Ureter (tissue), 1 donor: ENCODE measurements around the gene NUDT4B. TPM values are rescaled to one million over a fixed set of nuclear protein-coding genes. Genes with fewer than 3 reads are reported as not detected.
"Not testable (repeated sequence)": the region's sequence is repeated elsewhere in the genome, so short reads cannot be mapped to it uniquely, and the experiment has no call there.

Experiments used
- DNase-seq: peaks from one replicate; pipeline ENCODE4 v3.0.0-alpha.2; 2020; ENCODE audit warnings: low spot score
- total RNA-seq: library from RNA; stranded (reverse); gene quantifications from one replicate; pipeline ENCODE4 v1.2.4, GENCODE V29; 2023
- donor health status: DM: yes; HTN: yes; CAD: no.

Gene NUDT4B
- not detected for total RNA-seq

DNA sequence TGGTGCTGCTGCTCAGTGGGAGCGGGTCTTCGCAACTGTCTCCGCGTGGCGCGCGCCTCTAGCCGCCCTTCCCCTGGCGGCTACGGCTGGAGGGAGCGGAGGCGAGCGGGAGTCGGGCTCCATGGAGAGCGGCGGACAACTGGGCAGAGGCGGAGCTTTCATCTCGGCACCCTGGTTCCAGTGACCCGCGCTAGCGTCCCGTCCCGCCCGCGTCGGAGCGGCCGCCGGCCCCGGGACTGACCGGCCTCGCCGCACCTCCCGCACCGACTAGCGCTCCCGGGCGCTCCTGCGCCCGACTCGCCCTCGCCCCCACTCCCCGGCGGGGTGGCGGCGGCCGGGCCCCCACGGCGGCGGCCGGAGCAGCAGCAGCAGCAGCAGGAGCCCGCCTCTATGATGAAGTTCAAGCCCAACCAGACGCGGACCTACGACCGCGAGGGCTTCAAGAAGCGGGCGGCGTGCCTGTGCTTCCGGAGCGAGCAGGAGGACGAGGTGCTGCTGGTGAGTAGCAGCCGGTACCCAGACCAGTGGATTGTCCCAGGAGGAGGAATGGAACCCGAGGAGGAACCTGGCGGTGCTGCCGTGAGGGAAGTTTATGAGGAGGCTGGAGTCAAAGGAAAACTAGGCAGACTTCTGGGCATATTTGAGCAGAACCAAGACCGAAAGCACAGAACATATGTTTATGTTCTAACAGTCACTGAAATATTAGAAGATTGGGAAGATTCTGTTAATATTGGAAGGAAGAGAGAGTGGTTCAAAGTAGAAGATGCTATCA is at the start of gene NUDT4B:
NUDT4B (plus strand) TSS at position 212 of the 772 bp plus-strand sequence; CDS start at position 391, 179 bp downstream.
- DNase-seq: not testable (repeated sequence)

DNA sequence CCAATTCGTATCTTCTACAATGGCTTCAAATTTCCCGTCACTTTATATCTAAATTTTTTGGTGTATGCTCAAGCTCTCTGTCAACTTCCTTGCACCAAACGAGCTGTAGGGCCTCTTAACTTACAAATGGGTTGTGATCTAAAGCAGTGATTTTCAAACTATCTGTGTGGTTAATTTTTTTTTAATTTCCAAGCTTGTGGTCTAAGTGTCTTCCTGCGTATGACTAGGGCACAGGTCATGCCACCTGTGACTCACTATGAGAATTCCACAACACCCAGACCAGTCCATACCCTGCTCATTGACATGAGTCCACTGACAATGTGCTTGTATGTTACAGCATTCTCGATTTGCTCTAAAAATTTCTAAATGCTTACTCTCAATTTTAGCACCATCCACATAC is 49.2 kb upstream of the NUDT4B start:
- not testable (repeated sequence) for DNase-seq

GRCh38 chr1:148702242-148702641 is 46.3 kb upstream of the NUDT4B start:
- DNase-seq: not testable (repeated sequence)

GRCh38 chr1:148703973-148704591 is 44.5 kb upstream of the NUDT4B start:
- not testable (repeated sequence) for DNase-seq

GRCh38 chr1:148705316-148705948 is 43.1 kb upstream of the NUDT4B start:
- not testable (repeated sequence) for DNase-seq

GRCh38 chr1:148708779-148709333 is 39.7 kb upstream of the NUDT4B start:
- not testable (repeated sequence) for DNase-seq

DNA sequence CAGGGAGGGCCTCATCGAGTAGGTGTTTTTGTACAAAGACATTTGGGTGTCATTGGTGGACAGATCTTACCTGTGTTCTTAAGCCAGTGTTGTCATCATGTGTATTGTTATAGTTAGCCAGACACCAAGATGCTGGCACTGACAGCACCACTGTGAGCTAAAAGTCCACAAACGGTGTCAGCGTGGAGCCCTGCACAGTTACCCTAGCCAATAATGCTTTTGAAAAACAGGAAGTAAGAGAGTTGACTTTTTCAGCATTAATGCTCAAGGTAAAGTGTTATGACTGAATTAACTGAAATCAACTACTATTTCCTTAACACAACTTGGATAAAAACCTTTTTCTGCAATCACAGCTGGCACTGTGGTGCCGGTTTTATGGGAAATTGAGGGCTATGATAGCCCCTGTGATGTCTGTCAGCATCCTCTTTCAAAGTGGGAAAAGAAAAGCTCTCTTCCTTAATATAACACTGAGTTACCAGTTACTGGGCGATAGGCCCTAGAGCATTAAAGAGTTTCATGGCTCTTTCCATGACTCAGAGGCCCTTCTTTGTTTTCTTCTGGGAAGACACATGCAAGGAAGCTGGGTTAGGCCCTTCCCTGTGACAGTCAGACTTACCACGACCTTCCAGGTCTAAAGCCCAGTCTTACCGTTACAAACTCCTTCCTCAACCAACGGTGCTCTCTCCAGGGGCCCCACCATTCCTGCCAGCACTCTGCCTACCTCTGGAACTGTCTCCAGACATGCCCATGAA is 37.6 kb upstream of the NUDT4B start:
- not testable (repeated sequence) for DNase-seq

GRCh38 chr1:148712353-148712752 is 36.2 kb upstream of the NUDT4B start:
- not testable (repeated sequence) for DNase-seq

GRCh38 chr1:148715518-148715917 is 33.1 kb upstream of the NUDT4B start:
- DNase-seq: not testable (repeated sequence)

- DNase-seq: not testable (repeated sequence)
Observed at GRCh38 chr1:148716966-148717520, 31.5 kb upstream of the NUDT4B start.

DNA sequence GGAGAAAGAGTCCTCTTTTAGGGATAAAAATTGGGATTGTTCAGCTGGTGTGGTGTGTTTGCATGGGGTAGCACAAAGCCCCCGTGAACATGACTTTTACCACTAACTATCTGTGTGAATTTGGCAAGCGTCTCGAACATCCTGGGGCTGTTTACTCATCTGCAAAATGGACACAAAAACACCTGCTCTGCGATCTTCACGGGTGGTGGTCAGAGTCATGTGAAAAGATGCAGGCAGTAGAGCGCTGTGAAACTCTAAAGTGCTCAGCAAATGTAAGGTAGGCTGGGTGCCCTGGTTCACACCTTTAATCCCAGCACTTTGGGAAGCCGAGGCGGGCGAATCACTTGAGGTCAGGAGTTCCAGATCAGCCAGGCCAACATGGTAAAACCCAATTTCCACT is 27.7 kb upstream of the NUDT4B start:
- not testable (repeated sequence) for DNase-seq

GRCh38 chr1:148722758-148723157 is 25.8 kb upstream of the NUDT4B start:
- DNase-seq: not testable (repeated sequence)

GRCh38 chr1:148723515-148723914 is 25.1 kb upstream of the NUDT4B start:
- DNase-seq: not testable (repeated sequence)

DNA sequence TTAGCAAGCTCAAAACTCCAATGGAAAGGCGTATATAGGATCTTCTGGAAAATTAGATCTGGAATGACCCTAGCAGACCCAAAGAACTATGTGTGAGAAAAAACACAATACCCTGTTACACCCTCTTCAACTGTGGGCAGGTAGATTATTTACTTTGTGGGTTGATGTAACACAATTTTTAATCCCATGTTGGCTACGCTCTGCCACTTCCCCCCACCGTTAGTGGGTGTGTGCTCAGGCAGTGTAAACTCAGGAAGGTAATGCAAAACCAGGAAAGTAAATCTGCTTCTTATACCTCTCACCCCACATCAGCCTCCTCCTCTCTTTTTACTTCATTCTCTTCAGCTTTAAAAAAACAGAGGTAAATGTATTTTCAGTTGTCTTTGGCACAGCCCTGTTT is 23.7 kb upstream of the NUDT4B start:
- not testable (repeated sequence) for DNase-seq

- not testable (repeated sequence) for DNase-seq
Observed at GRCh38 chr1:148727862-148728261, 20.7 kb upstream of the NUDT4B start.

GRCh38 chr1:148729128-148729527 is 19.4 kb upstream of the NUDT4B start:
- not testable (repeated sequence) for DNase-seq

GRCh38 chr1:148729541-148729940 is 19.0 kb upstream of the NUDT4B start:
- DNase-seq: not testable (repeated sequence)

- DNase-seq: not testable (repeated sequence)
Observed at GRCh38 chr1:148732277-148732676, 16.3 kb upstream of the NUDT4B start.

GRCh38 chr1:148733585-148734310 is 14.8 kb upstream of the NUDT4B start:
- not testable (repeated sequence) for DNase-seq

- DNase-seq: not testable (repeated sequence)
Observed at GRCh38 chr1:148734311-148734662, 14.3 kb upstream of the NUDT4B start.
